Hematopoietic multipotent progenitor cell treated with erythropoietin and hydrocortisone succinate and interleukin-3 and kit ligand, for 17 days (in vitro differentiated cells): Measurements from ENCODE around the gene CCND2.

Source experiments
- DNase-seq: peaks from one replicate; pipeline ENCODE4 v3.0.0-alpha.2; 2015; ENCODE audit warnings: low spot score

The CCND2 gene

DNA sequence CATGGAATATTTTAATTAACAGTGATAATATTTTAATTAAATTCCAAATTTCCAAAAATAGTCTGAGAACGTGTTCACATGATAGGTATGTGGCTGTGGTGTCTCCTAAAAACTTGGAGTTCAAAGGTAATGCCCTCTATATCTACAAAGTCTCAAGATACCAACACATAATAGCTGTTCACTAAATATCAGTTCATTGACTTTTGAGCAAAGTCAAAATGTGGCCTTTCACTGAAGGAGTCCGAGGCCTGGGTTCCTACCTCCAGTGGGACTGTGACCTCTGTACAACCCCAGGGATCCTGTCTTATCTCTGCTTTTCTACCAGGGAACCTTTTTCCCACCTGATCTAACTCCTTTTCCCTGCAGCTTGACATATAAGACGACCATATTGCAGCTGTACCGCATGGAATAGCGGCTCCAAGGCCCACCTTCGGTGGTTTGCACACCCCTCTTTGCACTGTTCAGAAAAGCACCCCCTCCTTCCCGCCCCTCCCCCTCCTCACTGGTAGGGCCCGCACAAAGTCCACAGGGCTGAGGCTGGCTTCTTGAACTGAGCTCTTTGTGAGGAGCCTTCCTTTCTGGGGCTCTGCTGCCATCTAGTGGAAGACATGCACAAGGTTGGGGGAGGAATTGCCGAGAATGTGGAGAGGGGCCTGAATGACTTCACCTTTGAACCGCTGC, 3.1 kb downstream of the CCND2 start:
- DNase-seq = peak; percentile 77

DNA sequence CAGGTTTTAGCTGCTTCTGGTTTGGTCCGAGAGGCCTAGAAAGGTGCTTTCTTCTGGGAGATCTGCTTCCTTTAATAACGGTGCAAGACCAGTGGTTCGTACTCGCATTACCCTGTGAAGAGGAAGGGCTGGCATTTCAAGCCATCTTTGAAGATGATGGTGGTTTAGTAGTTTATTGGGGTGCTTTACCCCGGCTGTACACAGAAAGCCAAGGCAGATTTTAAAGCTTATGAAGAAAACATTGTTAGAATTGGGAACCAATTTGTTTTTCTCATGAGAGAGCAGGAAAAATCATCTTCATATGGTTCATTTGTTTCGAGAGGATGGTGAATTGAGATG, 3.6 kb downstream of the CCND2 start:
- no peak for DNase-seq

DNA sequence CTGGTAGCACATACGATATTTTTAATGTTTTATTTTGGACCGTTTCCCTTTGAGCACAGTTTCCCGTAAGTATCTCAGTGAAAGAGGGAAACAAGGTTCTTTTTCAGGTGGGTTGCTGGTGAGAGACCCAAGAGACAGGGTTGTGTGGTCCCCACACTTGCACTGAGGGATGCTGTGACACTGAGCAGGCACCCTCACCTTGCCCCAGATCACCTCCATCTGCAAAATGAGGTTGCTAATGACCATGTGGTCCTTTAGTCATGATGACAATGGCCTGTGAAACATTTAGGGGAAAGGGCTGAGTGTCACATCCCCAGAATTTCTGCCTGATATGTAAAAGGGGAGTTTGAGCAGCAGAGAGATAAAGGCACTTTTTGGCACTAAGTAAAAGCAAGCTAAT, 4.3 kb downstream of the CCND2 start:
- DNase-seq = no peak

GRCh38 chr12:4278329-4279197, 5.0 kb downstream of the CCND2 start:
- no peak for DNase-seq

DNA sequence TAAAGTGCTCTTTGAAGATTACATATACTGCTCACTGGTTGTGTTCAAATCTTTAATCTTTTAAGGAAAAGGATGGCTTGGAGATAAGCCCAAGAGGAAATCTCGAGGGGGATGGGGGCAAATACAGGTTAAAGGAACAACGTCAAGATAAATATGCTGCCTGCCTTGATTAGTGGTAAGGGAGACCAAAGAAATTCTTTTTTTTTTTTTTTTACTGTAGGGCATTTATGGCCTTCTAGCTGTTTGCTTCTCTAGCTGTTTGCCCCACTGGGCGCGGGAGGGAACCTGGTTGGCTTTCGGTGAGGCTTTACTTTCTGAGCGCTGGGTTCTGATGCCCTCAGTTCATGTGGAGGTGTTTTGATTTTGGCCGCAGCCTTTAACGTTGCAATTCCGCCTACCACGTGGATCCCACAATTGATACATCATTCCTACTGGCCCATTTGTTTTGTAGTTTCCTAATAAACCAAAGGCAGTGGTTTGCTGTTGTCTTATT, 5.7 kb downstream of the CCND2 start:
- DNase-seq = no peak

- DNase-seq = no peak
Measured at GRCh38 chr12:4280351-4281163, 7.0 kb downstream of the CCND2 start.

- DNase-seq = no peak
Measured at GRCh38 chr12:4281173-4281654, 7.7 kb downstream of the CCND2 start.

DNA sequence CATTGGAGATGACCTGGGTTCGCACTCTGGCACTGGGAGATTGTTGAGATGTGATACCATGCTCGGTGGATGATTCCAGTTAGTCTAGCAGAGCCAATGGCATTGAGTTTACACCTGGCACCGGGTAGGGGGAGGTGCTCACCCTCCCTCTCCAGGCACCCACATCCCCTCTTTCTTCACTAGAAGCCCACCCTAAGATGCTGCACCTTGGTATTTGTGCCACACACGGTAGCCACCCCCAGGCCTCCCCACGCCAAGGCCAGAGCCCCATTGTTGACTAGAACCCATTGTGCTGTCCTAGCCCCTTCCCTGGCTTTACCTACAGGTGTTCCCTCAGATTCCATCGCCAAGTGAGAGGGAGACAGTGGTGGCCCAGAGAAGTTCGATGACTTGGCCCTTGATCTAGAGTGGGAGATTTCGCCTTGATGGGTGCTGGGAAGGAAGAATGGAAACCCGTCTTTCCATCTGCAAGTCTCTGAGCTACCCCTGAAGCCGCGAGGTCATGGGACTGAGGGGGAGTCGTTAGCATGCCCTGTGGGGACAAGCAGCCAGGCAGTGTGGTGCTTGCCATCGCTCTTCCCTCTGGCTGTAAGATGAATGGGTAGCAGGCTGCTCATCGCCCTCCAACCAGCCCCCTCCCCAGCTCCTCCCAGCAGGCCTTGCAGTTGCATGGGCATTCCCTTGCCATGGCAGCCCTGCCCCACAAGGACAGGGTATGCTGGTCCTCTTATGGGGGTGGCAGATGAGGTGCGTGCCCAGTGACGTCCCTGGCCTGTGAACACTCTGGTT, 8.7 kb downstream of the CCND2 start:
- DNase-seq = no peak

DNA sequence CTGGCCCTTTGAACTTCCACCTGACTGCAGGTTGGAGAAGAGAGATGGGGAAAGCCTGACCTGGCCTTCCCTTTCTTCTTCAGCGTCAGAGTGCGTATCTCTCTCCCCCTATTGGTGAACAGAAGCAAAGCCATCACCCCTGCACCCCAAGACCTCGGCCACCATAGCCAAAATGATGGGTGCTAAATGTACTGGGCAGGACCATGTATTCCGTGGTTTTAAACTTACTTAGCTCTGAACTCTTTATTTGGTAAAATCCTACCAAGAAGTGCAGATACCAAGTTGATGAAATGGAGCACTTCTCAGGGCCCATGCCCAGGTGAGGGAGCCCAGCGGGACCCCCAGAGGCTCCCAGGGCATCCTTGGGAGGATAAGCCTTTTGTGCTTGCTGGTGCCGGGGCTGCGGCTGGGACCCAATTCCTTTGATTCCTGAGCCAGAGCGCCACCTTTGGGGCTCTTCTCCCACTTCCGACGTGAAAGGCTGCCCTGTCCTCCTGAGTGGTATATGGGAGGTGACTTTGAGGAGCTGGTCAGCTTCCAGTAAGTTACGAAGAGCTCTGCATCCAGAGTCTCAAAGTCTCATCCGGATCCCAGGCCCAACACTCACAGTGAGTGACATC, 9.4 kb downstream of the CCND2 start:
- no peak for DNase-seq

GRCh38 chr12:4283512-4284255, 10.1 kb downstream of the CCND2 start:
- no peak for DNase-seq

GRCh38 chr12:4284306-4284705, 10.7 kb downstream of the CCND2 start:
- DNase-seq = no peak

GRCh38 chr12:4285070-4285469, 11.5 kb downstream of the CCND2 start:
- DNase-seq = no peak

DNA sequence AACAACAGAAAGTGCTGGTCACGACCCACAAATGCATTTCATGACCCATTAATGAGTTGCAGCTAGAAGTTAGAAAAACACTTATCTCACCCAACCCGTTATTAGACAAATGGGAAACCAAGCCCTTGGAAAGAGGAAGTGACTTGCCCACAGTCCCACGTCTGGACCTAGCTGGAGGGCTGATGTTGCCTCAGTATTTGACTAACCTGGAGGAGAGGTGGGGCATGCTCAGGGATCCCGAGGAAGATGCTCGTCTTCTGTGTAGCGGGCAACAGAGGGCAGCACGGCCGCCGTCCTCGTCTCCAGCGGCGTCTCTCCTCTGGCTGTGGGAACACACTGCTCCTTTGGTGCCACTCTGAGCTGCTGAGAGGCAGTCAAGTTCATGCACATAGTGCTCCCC, 12.7 kb downstream of the CCND2 start:
- no peak for DNase-seq

- no peak for DNase-seq
Measured at GRCh38 chr12:4286771-4287317, 13.3 kb downstream of the CCND2 start.

DNA sequence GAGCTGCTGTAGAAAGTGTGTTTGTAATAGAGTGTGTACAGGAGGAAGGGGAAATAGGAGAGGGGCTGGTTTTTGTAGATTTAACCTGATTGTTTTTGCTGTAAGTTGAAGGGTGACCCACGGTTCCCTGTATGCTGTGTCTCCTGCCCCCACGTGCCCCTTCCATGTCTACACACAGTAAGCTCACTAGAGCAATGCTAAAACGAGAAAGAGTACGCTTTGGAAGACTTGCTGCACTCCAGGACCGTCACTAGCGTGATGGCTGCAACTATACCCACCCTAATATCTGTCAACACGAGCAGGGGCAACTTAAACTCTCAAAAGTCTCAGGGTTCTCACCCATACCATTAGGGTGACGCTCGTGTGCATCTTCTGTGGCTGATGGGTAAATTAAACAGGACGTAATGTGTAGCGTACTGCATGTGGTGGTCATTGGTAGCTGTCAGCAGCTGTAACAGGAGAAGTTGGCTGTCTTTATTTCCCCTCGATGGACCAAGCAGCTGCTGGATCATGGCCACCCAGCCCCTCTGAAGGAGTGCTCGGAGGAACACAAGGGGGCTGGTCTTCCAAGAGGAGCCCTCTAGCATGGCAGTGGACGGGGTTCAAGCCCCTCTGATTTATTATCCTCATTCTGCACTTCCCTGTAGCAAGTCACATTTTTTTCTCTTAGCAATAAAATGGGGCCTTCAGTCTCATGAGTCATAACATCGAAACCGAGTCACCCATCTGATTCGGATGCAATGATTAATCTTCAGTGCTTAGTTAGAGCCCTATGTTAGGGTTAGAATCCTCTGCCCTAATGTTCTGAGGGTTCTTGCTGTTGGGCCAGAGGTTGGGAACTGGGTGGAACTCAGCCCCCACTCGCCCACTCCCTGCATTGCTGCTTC, 14.0 kb downstream of the CCND2 start:
- no peak for DNase-seq

DNA sequence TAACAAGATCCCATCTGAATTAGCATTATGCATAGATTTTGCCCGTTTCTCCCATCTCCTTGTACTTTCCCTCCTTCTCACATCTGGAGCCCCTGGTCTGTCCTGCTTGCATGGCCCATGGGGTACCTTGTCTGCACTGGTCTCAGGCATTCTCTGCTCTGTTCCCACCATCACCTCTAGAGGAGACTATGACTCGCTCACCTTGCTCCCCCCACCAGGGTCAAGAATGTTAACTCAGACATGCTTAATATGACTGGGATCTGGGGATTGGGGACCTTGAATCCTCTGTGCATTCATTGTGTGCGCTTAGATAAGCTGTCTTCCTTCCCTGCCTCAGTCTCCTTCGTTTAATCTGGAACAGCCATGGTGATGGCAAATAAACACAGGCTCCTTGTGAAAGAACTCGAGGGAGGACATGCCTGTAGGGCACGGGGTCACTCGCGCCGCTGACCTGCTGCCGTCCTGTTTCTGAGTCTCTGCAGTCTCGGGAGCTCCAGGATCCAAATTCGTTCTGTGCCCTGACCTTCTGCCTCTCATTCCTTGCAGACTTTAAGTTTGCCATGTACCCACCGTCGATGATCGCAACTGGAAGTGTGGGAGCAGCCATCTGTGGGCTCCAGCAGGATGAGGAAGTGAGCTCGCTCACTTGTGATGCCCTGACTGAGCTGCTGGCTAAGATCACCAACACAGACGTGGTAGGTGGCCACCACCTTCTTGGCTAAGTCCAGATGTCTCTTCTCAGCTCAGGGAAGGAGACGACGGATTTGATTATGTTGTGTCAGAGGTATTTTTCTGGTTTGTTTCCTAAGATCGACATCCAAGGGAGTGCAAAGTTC, 15.0 kb downstream of the CCND2 start:
- no peak for DNase-seq

DNA sequence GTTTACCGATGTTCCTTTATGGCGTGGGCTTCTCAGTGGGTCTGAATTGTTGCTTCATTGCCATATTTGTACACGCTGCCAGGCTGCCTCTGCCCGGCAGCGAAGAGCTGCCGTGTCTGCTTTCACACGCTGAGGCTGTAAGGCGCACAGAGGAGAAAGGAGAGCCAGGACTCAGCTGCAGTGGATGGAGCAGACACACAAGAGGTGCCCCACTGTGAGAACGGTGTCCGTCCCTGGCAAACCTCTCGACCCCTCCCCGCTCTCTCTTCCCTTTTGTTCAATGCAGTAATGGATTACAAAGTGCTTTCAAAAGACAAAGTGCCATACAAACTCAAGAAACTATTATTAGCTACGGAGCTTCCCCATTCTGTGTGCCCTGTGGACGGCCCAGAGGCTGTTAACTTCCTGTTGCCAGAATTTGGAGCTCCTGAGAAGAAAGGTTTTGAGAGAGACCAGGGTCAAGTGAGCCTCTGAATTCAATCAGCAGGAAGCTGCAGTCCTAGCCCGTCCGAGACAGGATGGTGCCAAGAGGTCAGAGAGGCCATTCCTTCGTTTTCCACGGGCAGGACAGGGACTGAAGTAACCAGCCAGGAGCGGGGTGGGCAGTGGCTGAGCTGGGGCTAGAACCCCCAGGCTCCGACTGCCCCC, 15.8 kb downstream of the CCND2 start:
- no peak for DNase-seq
